Measurements from ENCODE around the gene SELL.
"Not testable (repeated sequence)": the region's sequence is repeated elsewhere in the genome, so short reads cannot be mapped to it uniquely, and the experiment has no call there.

Gene SELL

DNA sequence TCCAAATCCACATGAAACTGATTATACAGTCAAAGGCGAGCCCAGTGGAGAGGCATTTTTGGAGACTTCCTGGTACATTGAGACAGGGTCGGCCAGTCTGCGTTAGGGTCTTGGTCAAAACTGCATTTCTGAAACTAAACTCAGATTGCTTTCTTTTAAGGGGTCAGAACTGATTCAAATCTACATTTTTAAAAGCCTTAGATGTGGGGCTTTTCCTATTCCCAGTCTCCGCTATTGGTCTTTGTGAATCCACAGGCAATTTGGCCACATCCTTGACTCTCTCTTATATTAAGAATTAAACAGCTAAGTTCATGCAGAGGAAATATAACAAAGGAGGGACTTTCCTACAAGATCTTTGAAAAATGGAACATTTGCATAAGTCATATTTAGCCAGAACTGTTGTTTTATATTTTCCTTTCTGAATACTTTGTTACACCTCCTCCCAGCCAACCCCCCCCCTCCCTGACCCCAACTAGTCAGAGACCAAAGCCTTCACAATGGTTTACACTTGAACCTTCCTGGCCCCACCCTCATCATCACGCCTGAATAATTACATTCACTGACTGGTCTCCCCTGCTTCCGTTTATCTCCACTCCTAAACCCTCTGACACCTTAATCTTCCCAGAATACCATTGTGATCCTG, 30.9 kb downstream of the SELL start:
- DNase-seq (ENCODE audit: low spot score in 2 of 2): no peak
- H3K27me3 Mint-ChIP-seq: no peaks in the 10 kb centered on the region
- peaks cover 2% of the 10 kb centered on the region for H3K36me3 Mint-ChIP-seq (ENCODE audit: insufficient read depth)
- peak overlapping the region; percentile 33 for H3K4me3 Mint-ChIP-seq
- peak; percentile 28 for ATAC-seq (replicated peaks; ENCODE audit: extremely low read depth, poor library complexity, severe bottlenecking)
- H3K27ac Mint-ChIP-seq (ENCODE audit: low read depth): peak overlapping the region; percentile 68
- peaks cover 40% of the 10 kb centered on the region for H3K4me1 Mint-ChIP-seq
- no peaks in the 10 kb centered on the region for H3K9me3 Mint-ChIP-seq

DNA sequence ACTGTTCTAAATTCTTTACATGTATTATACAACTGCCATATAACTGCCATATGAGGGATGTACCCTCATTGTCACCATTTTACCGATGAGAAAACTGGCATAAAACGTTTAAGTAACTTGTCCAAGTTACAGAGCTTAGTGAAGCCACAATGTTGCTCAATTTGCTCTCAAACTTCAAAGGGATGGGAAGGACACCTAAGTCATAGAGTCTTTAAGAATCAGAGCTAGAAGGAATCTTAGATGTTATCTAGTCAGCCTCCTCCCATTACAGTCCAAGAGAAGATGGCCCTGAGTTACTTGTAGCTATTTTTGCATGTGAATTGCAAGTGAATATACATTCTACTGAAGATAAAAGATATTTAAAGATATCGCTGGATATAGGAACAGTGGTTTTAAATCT, 31.7 kb downstream of the SELL start:
- Mint-ChIP-seq H3K4me3 (no peak overlapping the region), H3K27me3 (no peaks in the 10 kb centered on the region), H3K4me1 (peaks cover 45% of the 10 kb centered on the region), H3K36me3 (ENCODE audit: insufficient read depth) (peaks cover 2% of the 10 kb centered on the region), H3K9me3 (no peaks in the 10 kb centered on the region), H3K27ac (ENCODE audit: low read depth) (no peak overlapping the region)
- ATAC-seq (replicated peaks; ENCODE audit: extremely low read depth, poor library complexity, severe bottlenecking): no peak
- no peak for DNase-seq (ENCODE audit: low spot score in 2 of 2)

DNA sequence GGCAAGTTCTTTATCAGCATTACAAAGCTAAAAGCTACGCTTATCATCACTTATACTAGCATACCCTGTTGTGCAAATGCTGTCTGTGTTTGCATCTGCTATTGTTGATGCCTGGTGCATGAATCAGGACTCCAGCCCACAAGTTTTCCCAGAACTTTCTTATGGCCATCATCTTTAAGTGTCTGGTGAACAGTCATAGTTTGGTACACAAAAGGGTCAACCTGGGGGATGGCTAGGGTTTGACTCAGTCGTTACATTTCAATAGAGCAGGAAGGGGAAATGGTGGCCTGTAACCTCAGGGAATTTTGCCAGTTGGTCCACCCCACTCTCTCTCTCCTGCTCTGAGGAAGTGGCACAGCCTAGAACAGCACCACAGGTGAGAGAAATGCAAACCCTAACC, 35.4 kb downstream of the SELL start:
- Mint-ChIP-seq H3K36me3 (ENCODE audit: insufficient read depth) (peaks cover 2% of the 10 kb centered on the region), H3K4me3 (no peak overlapping the region), H3K27ac (ENCODE audit: low read depth) (no peak overlapping the region), H3K27me3 (no peaks in the 10 kb centered on the region), H3K4me1 (peaks cover 37% of the 10 kb centered on the region), H3K9me3 (no peaks in the 10 kb centered on the region)
- ATAC-seq (replicated peaks; ENCODE audit: extremely low read depth, poor library complexity, severe bottlenecking) (no peak), DNase-seq (ENCODE audit: low spot score in 2 of 2) (no peak)

- H3K27ac Mint-ChIP-seq (ENCODE audit: low read depth): no peak overlapping the region
- no peak for ATAC-seq (replicated peaks; ENCODE audit: extremely low read depth, poor library complexity, severe bottlenecking)
- peaks cover 7% of the 10 kb centered on the region for H3K36me3 Mint-ChIP-seq (ENCODE audit: insufficient read depth)
- peaks cover 50% of the 10 kb centered on the region for H3K4me1 Mint-ChIP-seq
- H3K9me3 Mint-ChIP-seq: no peaks in the 10 kb centered on the region
- no peaks in the 10 kb centered on the region for H3K27me3 Mint-ChIP-seq
- no peak for DNase-seq (ENCODE audit: low spot score in 2 of 2)
- no peak overlapping the region for H3K4me3 Mint-ChIP-seq
These were observed 40.6 kb downstream of the SELL start for GRCh38 chr1:169670836-169671235.

- peaks cover 44% of the 10 kb centered on the region for H3K4me1 Mint-ChIP-seq
- H3K36me3 Mint-ChIP-seq (ENCODE audit: insufficient read depth); ATAC-seq (replicated peaks; ENCODE audit: extremely low read depth, poor library complexity, severe bottlenecking); DNase-seq (ENCODE audit: low spot score in 2 of 2); H3K27me3 Mint-ChIP-seq; H3K9me3 Mint-ChIP-seq; H3K4me3 Mint-ChIP-seq; H3K27ac Mint-ChIP-seq (ENCODE audit: low read depth): not testable (repeated sequence)
These were observed 41.2 kb downstream of the SELL start for GRCh38 chr1:169670244-169670643.

GRCh38 chr1:169667699-169668596, 43.5 kb downstream of the SELL start:
- H3K4me3 Mint-ChIP-seq: peak overlapping the region; percentile 42
- H3K36me3 Mint-ChIP-seq (ENCODE audit: insufficient read depth); H3K27me3 Mint-ChIP-seq; DNase-seq (ENCODE audit: low spot score in 2 of 2); H3K9me3 Mint-ChIP-seq; ATAC-seq (replicated peaks; ENCODE audit: extremely low read depth, poor library complexity, severe bottlenecking): not testable (repeated sequence)
- peaks cover 46% of the 10 kb centered on the region for H3K4me1 Mint-ChIP-seq
- peak overlapping the region; percentile 80 for H3K27ac Mint-ChIP-seq (ENCODE audit: low read depth)

- peak overlapping the region; percentile 42 for H3K4me3 Mint-ChIP-seq
These were observed 44.2 kb downstream of the SELL start for GRCh38 chr1:169667227-169667639.

GRCh38 chr1:169662680-169663079, 48.7 kb downstream of the SELL start:
- not testable (repeated sequence) for H3K9me3 Mint-ChIP-seq; DNase-seq (ENCODE audit: low spot score in 2 of 2); H3K36me3 Mint-ChIP-seq (ENCODE audit: insufficient read depth); ATAC-seq (replicated peaks; ENCODE audit: extremely low read depth, poor library complexity, severe bottlenecking); H3K27me3 Mint-ChIP-seq
- peak overlapping the region; percentile 61 for H3K27ac Mint-ChIP-seq (ENCODE audit: low read depth)
- H3K4me1 Mint-ChIP-seq: peaks cover 52% of the 10 kb centered on the region
- peak overlapping the region; percentile 52 for H3K4me3 Mint-ChIP-seq

More at GRCh38 chr1:169667227-169667639, 44.2 kb downstream of the SELL start:
- peak overlapping the region; percentile 80 for H3K27ac Mint-ChIP-seq (ENCODE audit: low read depth)
- H3K4me1 Mint-ChIP-seq: peaks cover 50% of the 10 kb centered on the region
- H3K9me3 Mint-ChIP-seq; DNase-seq (ENCODE audit: low spot score in 2 of 2); H3K36me3 Mint-ChIP-seq (ENCODE audit: insufficient read depth); H3K27me3 Mint-ChIP-seq: not testable (repeated sequence)
- peak; percentile 58 for ATAC-seq (replicated peaks; ENCODE audit: extremely low read depth, poor library complexity, severe bottlenecking)

DNA sequence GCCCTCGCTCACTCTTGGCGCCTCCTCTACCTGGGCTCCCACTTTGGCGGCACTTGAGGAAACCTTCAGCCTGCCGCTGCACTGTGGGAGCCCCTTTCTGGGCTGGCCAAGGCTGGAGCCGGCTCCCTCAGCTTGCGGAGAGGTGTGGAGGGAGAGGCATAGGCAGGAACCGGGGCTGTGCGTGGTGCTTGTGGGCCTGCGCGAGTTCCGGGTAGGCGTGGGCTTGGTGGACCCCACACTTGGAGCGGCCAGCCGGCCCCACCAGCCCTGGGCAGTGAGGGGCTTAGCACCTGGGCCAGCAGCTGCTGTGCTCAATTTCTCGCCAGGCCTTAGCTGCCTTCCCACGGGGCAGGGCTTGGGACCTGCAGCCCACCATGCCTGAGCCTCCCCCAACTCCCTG, 50.4 kb downstream of the SELL start:
- not testable (repeated sequence) for DNase-seq (ENCODE audit: low spot score in 2 of 2); H3K4me3 Mint-ChIP-seq; H3K27ac Mint-ChIP-seq (ENCODE audit: low read depth); H3K9me3 Mint-ChIP-seq; H3K27me3 Mint-ChIP-seq; H3K36me3 Mint-ChIP-seq (ENCODE audit: insufficient read depth); ATAC-seq (replicated peaks; ENCODE audit: extremely low read depth, poor library complexity, severe bottlenecking)
- H3K4me1 Mint-ChIP-seq: peaks cover 50% of the 10 kb centered on the region

DNA sequence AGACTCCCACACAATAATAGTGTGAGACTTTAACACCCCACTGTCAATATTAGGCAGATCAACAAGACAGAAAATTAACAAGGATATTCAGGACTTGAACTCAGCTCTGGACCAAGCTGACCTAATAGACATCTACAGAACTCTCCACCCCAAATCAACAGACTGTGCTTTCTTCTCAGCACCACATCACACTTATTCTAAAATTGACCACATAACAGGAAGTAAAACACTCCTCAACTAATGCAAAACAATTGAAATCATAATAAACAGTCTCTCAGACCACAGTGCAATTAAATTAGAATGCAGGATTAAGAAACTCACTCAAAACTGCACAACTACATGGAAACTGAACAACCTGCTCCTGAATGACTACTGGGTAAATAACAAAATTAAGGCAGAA, 52.6 kb downstream of the SELL start:
- H3K9me3 Mint-ChIP-seq; DNase-seq (ENCODE audit: low spot score in 2 of 2); ATAC-seq (replicated peaks; ENCODE audit: extremely low read depth, poor library complexity, severe bottlenecking); H3K27me3 Mint-ChIP-seq; H3K36me3 Mint-ChIP-seq (ENCODE audit: insufficient read depth): not testable (repeated sequence)
- peak overlapping the region; percentile 69 for H3K4me3 Mint-ChIP-seq
- peaks cover 71% of the 10 kb centered on the region for H3K4me1 Mint-ChIP-seq
- H3K27ac Mint-ChIP-seq (ENCODE audit: low read depth): peak overlapping the region; percentile 92

- peaks cover 1% of the 10 kb centered on the region for H3K36me3 Mint-ChIP-seq (ENCODE audit: insufficient read depth)
- DNase-seq (ENCODE audit: low spot score in 2 of 2) (no peak), ATAC-seq (replicated peaks; ENCODE audit: extremely low read depth, poor library complexity, severe bottlenecking) (no peak)
- H3K27ac Mint-ChIP-seq (ENCODE audit: low read depth): no peak overlapping the region
- no peak overlapping the region for H3K4me3 Mint-ChIP-seq
- H3K9me3 Mint-ChIP-seq: peaks cover 7% of the 10 kb centered on the region
- no peaks in the 10 kb centered on the region for H3K27me3 Mint-ChIP-seq
- peaks cover 58% of the 10 kb centered on the region for H3K4me1 Mint-ChIP-seq
These were observed 57.5 kb downstream of the SELL start for GRCh38 chr1:169653873-169654272.

DNA sequence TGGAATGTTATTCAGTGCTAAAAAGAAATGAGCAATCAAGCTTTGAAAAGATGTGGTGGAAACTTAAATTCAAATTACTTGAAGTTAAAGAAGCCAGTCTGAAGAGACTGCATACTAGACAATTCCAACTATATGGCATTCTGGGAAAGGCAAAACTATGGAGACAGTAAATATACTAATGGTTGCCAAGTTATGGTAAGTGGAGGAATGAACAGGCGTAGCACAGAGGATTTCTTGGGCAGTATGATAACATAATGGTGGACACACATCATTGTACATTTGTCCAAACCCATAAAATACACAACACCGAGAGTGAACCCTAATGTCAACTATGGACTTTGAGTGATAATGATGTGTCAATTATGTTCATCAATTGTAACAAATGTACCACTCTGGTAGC, 60.4 kb downstream of the SELL start:
- Mint-ChIP-seq H3K4me1 (peaks cover 50% of the 10 kb centered on the region), H3K27me3 (no peaks in the 10 kb centered on the region), H3K4me3 (no peak overlapping the region), H3K27ac (ENCODE audit: low read depth) (no peak overlapping the region), H3K9me3 (peaks cover 6% of the 10 kb centered on the region), H3K36me3 (ENCODE audit: insufficient read depth) (peaks cover 1% of the 10 kb centered on the region)
- DNase-seq (ENCODE audit: low spot score in 2 of 2) (no peak), ATAC-seq (replicated peaks; ENCODE audit: extremely low read depth, poor library complexity, severe bottlenecking) (no peak)

GRCh38 chr1:169650551-169650950, 60.9 kb downstream of the SELL start:
- Mint-ChIP-seq H3K27ac (ENCODE audit: low read depth) (no peak overlapping the region), H3K36me3 (ENCODE audit: insufficient read depth) (peaks cover 1% of the 10 kb centered on the region), H3K4me3 (no peak overlapping the region), H3K9me3 (peaks cover 6% of the 10 kb centered on the region), H3K27me3 (no peaks in the 10 kb centered on the region), H3K4me1 (peaks cover 45% of the 10 kb centered on the region)
- ATAC-seq (replicated peaks; ENCODE audit: extremely low read depth, poor library complexity, severe bottlenecking) (no peak), DNase-seq (ENCODE audit: low spot score in 2 of 2) (no peak)

All from central memory CD8-positive, alpha-beta T cell (primary cell).